KMS-11 (cell line): ENCODE measurements around the gene ITGA7.

ENCODE experiments used
- H2AFZ ChIP-seq: fragments of 200-600 bp; sonication (generic); 2 replicates; pipeline ENCODE4 v1.6.1; 2016; ENCODE audit warnings: antibody characterized with exemption, mixed run types, low read depth
- H3K27ac ChIP-seq: fragments of 200-600 bp; sonication (generic); 2 replicates; pipeline ENCODE4 v1.6.1; 2016; ENCODE audit warnings: mild to moderate bottlenecking, mixed run types
- H3K27me3 ChIP-seq: fragments of 200-600 bp; sonication (generic); 2 replicates; pipeline ENCODE4 v1.6.1; 2017; ENCODE audit warnings: mild to moderate bottlenecking, low read depth, mixed run types, moderate library complexity; ENCODE audit not compliant: insufficient read depth
- H3K36me3 ChIP-seq: fragments of 200-600 bp; sonication (generic); 2 replicates; pipeline ENCODE4 v1.6.1; 2017; ENCODE audit warnings: mild to moderate bottlenecking, mixed run types; ENCODE audit not compliant: insufficient read depth
- H3K4me1 ChIP-seq: fragments of 200-600 bp; sonication (generic); 2 replicates; pipeline ENCODE4 v1.6.1; 2016; ENCODE audit warnings: mild to moderate bottlenecking, low read depth, mixed run types; ENCODE audit not compliant: poor library complexity, severe bottlenecking
- H3K4me2 ChIP-seq: fragments of 200-600 bp; sonication (generic); 2 replicates; pipeline ENCODE4 v1.7.0; 2016; ENCODE audit warnings: mild to moderate bottlenecking, mixed run types
- H3K4me3 ChIP-seq: fragments of 200-600 bp; sonication (generic); IDR thresholded peaks from 2 replicates; pipeline ENCODE4 v1.6.1; 2017; ENCODE audit warnings: low read depth, low read length, mixed read lengths; ENCODE audit not compliant: insufficient read depth
- H3K79me2 ChIP-seq: fragments of 200-600 bp; sonication (generic); 2 replicates; pipeline ENCODE4 v1.6.1; 2016; ENCODE audit warnings: low read depth, mixed run types; ENCODE audit not compliant: insufficient read depth
- H3K9ac ChIP-seq: fragments of 200-600 bp; sonication (generic); 2 replicates; pipeline ENCODE4 v1.6.1; 2016; ENCODE audit warnings: mild to moderate bottlenecking, mixed run types
- H4K20me1 ChIP-seq: fragments of 200-600 bp; sonication (generic); 2 replicates; pipeline ENCODE4 v1.6.1; 2016; ENCODE audit warnings: mild to moderate bottlenecking, mixed run types; ENCODE audit not compliant: insufficient read depth
- CTCF ChIP-seq: fragments of 200-600 bp; sonication (generic); conservative IDR thresholded peaks from 2 replicates; pipeline ENCODE4 v1.6.1; 2017; ENCODE audit warnings: low read depth, mild to moderate bottlenecking, antibody characterized with exemption, low read length, moderate library complexity, mixed read lengths

Gene ITGA7

DNA sequence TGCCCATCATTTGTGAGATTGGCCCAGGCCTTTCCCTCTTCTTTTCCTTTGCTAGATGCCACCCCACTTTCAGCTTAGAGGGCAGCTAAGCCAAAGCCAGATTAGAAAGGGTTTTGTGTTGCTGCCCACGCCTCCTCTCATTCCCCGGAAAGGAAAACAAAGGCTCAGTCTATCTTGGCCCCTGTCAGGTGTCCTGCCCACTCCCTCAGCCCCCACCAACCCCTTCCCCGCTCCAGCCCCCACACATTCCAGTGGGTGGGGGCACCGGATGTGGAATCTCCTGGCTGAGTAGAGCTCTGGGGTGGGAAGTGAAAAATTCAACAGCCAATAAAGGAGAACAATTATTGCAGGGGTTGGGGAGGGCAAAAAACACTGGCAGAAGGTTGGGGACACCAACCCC, 10.3 kb upstream of the ITGA7 start:
- Histone ChIP-seq H3K27ac (no peak overlapping the region), H3K9ac (no peak overlapping the region), H2AFZ (no peak overlapping the region), H4K20me1 (no peaks in the 10 kb centered on the region), H3K4me2 (peak overlapping the region; percentile 77; the same call in 1 of the 2 replicates), H3K4me3 (no peak overlapping the region), H3K36me3 (no peaks in the 10 kb centered on the region), H3K27me3 (peaks cover under 1% of the 10 kb centered on the region; the same call in 1 of the 2 replicates), H3K4me1 (peaks cover 46% of the 10 kb centered on the region), H3K79me2 (peaks cover 10% of the 10 kb centered on the region; the same call in 1 of the 2 replicates)
- no peak for TF ChIP-seq CTCF

- Histone ChIP-seq H3K79me2 (peaks cover 10% of the 10 kb centered on the region; the same call in 1 of the 2 replicates), H2AFZ (peak overlapping the region; percentile 93), H3K9ac (peak overlapping the region; percentile 45; the same call in 1 of the 2 replicates), H3K27ac (no peak overlapping the region), H3K4me3 (peak overlapping the region; percentile 66), H4K20me1 (no peaks in the 10 kb centered on the region), H3K4me1 (peaks cover 46% of the 10 kb centered on the region), H3K36me3 (no peaks in the 10 kb centered on the region), H3K4me2 (peak overlapping the region; percentile 77), H3K27me3 (peaks cover 7% of the 10 kb centered on the region; the same call in 1 of the 2 replicates)
- TF ChIP-seq CTCF: no peak
These were observed 9.6 kb upstream of the ITGA7 start for GRCh38 chr12:55717011-55718007.

- no peak for TF ChIP-seq CTCF
- peak overlapping the region; percentile 77 for H3K4me2 ChIP-seq
- H3K4me1 ChIP-seq: peaks cover 45% of the 10 kb centered on the region
- peak overlapping the region; percentile 54; the same call in 1 of the 2 replicates for H3K27ac ChIP-seq
- peak overlapping the region; percentile 45; the same call in 1 of the 2 replicates for H3K9ac ChIP-seq
- peaks cover 10% of the 10 kb centered on the region; the same call in 1 of the 2 replicates for H3K79me2 ChIP-seq
- H4K20me1 ChIP-seq: no peaks in the 10 kb centered on the region
- peaks cover 14% of the 10 kb centered on the region; the same call in 1 of the 2 replicates for H3K27me3 ChIP-seq
- H3K36me3 ChIP-seq: no peaks in the 10 kb centered on the region
- peak overlapping the region; percentile 90 for H3K4me3 ChIP-seq
- peak overlapping the region; percentile 93 for H2AFZ ChIP-seq
These were observed 8.9 kb upstream of the ITGA7 start for GRCh38 chr12:55716582-55716957.

DNA sequence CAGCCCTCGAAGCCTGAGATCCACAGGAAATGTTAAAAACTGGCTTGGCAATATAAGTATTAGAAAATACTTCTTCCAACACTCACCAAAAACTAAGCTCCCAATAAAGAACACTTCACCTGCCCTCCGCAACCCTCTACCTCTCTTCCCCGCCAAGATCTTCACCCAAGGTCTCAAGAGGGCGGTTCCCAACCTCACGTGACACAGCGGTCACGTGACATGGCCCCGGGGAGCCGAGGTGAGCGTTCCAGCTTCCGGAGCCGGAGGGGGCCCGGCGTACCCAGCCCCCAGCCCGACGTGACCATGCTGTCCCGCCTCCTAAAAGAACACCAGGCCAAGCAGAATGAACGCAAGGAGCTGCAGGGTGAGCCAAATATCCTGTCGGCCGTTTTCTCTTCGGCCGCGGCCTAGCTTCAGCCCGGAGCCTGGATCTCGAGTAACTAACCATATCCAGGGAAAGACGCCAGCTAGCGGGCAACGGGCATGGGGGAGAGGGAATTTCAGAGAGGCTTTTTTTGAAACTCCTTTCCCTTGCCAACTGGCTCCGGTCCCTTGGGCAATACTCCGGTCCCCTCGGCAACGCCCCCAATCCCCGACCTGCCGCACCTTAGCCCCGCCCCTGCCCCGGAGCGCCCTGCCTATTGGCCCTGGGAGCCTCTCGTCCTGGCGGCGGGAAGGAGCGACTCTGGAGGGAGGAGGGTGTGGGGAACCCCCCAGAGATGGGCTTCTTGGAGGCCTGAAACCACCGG, 8.3 kb upstream of the ITGA7 start, which contains the start of gene BLOC1S1:
Gene BLOC1S1 (plus strand): TSS at position 214 of the 749 bp plus-strand sequence. CDS start 6 bp downstream, at position 220.
- Histone ChIP-seq H3K27ac (peak within 1 kb of the TSS; percentile 54), H3K4me3 (peak within 1 kb of the TSS; percentile 90), H2AFZ (peak within 1 kb of the TSS; percentile 93), H3K9ac (peak within 1 kb of the TSS; percentile 45; the same call in 1 of the 2 replicates), H3K79me2 (peaks cover 10% of the 10 kb centered on the region; the same call in 1 of the 2 replicates), H3K27me3 (peaks cover 19% of the 10 kb centered on the region; the same call in 1 of the 2 replicates), H3K4me2 (peak within 1 kb of the TSS; percentile 77), H3K4me1 (peaks cover 39% of the 10 kb centered on the region), H3K36me3 (no peaks in the 10 kb centered on the region), H4K20me1 (no peaks in the 10 kb centered on the region)
- TF ChIP-seq CTCF: peak; percentile 21
